AG09319 (cell line): ENCODE data around the gene TANC1.

ENCODE experiments used
- DNase-seq: peaks from one replicate; pipeline ENCODE4 v3.0.0-alpha.2; 2010; ENCODE audit warnings: low read depth; ENCODE audit errors: extremely low read depth
- CTCF ChIP-seq: IDR thresholded peaks from 2 replicates; pipeline ENCODE4 v1.5.1; 2011; ENCODE audit warnings: low read depth, mild to moderate bottlenecking, inconsistent platforms, low read length, moderate library complexity

The TANC1 gene

GRCh38 chr2:159042115-159042850, 73.8 kb downstream of the TANC1 start:
- no peak for DNase-seq
- no peak for TF ChIP-seq CTCF

GRCh38 chr2:159043710-159044109, 75.3 kb downstream of the TANC1 start:
- DNase-seq: no peak
- no peak for TF ChIP-seq CTCF

GRCh38 chr2:159044804-159045286, 76.4 kb downstream of the TANC1 start:
- TF ChIP-seq CTCF: no peak
- no peak for DNase-seq

GRCh38 chr2:159045545-159046454, 77.4 kb downstream of the TANC1 start:
- DNase-seq: no peak
- no peak for TF ChIP-seq CTCF

- TF ChIP-seq CTCF: no peak
- DNase-seq: no peak
These were observed 78.5 kb downstream of the TANC1 start for GRCh38 chr2:159046966-159047365.

- TF ChIP-seq CTCF: no peak
- no peak for DNase-seq
These were observed 82.0 kb downstream of the TANC1 start for GRCh38 chr2:159050426-159050825.

GRCh38 chr2:159051133-159051532, 82.7 kb downstream of the TANC1 start:
- TF ChIP-seq CTCF: no peak
- DNase-seq: no peak
